ENCODE data around the gene CHST10. TPM values are rescaled to one million over a fixed set of nuclear protein-coding genes. Genes with fewer than 3 reads are reported as not detected.

The CHST10 gene
- total RNA-seq, 1 donor from 2014 or later: 25.0 TPM

DNA sequence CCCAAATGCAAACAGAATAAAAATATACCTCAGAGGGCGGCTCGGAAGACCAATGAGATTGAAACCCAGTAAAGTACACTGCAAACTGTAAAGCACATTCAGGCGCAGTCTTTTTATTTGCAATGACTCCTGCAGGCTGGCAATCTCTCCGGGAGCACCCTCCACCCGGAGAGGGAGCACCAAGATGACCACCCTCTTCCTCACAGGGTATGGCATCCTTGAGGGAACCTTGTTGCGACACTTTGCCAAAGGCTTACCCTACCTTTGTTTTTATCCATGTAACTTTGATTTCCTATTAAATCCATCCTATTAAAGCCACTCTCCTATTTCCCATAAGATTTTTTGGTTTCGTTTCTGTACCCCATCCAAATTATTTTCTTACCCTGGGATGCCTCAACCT is 16.2 kb downstream of the CHST10 start:
- no peak overlapping the region for H3K4me3 Mint-ChIP-seq (ENCODE audit: unreplicated experiment)
- peaks cover 3% of the 10 kb centered on the region for H3K36me3 Mint-ChIP-seq (ENCODE audit: unreplicated experiment)
- H3K4me1 Mint-ChIP-seq (ENCODE audit: low read depth, unreplicated experiment): peaks cover 4% of the 10 kb centered on the region

DNA sequence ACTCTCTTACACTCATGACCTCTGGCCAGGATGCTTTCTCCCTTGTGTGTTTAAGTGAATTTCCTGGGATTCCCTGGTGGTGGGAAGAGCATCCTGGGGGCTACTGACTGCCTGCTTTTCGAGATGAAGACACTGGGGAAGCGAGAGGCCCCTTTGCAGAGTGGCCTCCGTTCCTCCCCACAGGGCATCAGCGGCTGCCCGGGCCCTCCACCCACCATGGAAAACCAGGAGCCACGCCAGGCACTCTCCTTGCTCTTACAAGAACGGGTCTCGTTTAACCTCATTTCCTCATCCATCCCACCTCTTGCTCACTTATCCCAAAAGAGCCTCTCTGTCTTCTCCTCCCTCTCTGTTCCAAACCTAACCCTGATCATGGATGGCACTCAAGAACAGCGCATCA is 17.8 kb downstream of the CHST10 start:
- TF ChIP-seq, protein P1, sequence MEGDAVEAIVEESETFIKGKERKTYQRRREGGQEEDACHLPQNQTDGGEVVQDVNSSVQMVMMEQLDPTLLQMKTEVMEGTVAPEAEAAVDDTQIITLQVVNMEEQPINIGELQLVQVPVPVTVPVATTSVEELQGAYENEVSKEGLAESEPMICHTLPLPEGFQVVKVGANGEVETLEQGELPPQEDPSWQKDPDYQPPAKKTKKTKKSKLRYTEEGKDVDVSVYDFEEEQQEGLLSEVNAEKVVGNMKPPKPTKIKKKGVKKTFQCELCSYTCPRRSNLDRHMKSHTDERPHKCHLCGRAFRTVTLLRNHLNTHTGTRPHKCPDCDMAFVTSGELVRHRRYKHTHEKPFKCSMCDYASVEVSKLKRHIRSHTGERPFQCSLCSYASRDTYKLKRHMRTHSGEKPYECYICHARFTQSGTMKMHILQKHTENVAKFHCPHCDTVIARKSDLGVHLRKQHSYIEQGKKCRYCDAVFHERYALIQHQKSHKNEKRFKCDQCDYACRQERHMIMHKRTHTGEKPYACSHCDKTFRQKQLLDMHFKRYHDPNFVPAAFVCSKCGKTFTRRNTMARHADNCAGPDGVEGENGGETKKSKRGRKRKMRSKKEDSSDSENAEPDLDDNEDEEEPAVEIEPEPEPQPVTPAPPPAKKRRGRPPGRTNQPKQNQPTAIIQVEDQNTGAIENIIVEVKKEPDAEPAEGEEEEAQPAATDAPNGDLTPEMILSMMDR (IDR thresholded peaks at IDR 0.05; ENCODE audit: partially characterized antibody, unreplicated experiment): no peak
- peaks cover 4% of the 10 kb centered on the region for H3K4me1 Mint-ChIP-seq (ENCODE audit: low read depth, unreplicated experiment)
- H3K27me3 Mint-ChIP-seq (ENCODE audit: unreplicated experiment): peaks cover 5% of the 10 kb centered on the region
- H3K4me3 Mint-ChIP-seq (ENCODE audit: unreplicated experiment): no peak overlapping the region
- H3K27ac Mint-ChIP-seq (ENCODE audit: unreplicated experiment): no peak overlapping the region
- H3K9me3 Mint-ChIP-seq (ENCODE audit: unreplicated experiment): no peaks in the 10 kb centered on the region
- no peak for DNase-seq
- H3K36me3 Mint-ChIP-seq (ENCODE audit: unreplicated experiment): peaks cover 3% of the 10 kb centered on the region

More for the DNA sequence above, 16.2 kb downstream of the CHST10 start:
- TF ChIP-seq, protein P1 (IDR thresholded peaks at IDR 0.05; ENCODE audit: partially characterized antibody, unreplicated experiment): no peak
- peaks cover 2% of the 10 kb centered on the region for H3K27me3 Mint-ChIP-seq (ENCODE audit: unreplicated experiment)
- no peak for DNase-seq
- no peak overlapping the region for H3K27ac Mint-ChIP-seq (ENCODE audit: unreplicated experiment)
- no peaks in the 10 kb centered on the region for H3K9me3 Mint-ChIP-seq (ENCODE audit: unreplicated experiment)

DNA sequence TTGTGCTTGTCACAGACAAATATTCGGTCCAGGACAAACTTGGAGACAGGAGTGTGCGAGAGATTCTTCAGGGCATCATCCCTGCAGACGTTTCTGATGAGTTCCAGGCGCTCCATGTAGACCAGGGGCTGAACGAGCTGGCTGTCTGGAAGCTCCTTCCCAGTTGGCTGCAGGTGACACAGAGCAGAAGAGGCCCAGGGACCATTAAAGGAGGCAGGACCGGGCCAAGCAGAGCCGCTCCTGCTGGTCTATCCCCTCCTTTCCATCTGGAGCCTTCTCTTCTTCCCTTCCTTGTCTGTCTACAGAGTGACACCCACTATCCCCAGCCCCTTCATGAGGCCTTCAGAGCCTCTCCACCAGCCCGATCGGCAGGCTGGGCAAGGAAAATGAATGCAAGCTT is 19.5 kb downstream of the CHST10 start:
- no peaks in the 10 kb centered on the region for H3K9me3 Mint-ChIP-seq (ENCODE audit: unreplicated experiment)
- H3K4me1 Mint-ChIP-seq (ENCODE audit: low read depth, unreplicated experiment): peaks cover 4% of the 10 kb centered on the region
- H3K36me3 Mint-ChIP-seq (ENCODE audit: unreplicated experiment): peaks cover 3% of the 10 kb centered on the region
- H3K27ac Mint-ChIP-seq (ENCODE audit: unreplicated experiment): no peak overlapping the region
- peaks cover 6% of the 10 kb centered on the region for H3K27me3 Mint-ChIP-seq (ENCODE audit: unreplicated experiment)
- H3K4me3 Mint-ChIP-seq (ENCODE audit: unreplicated experiment): no peak overlapping the region
- DNase-seq: no peak
- TF ChIP-seq, protein P1 (IDR thresholded peaks at IDR 0.05; ENCODE audit: partially characterized antibody, unreplicated experiment): no peak

DNA sequence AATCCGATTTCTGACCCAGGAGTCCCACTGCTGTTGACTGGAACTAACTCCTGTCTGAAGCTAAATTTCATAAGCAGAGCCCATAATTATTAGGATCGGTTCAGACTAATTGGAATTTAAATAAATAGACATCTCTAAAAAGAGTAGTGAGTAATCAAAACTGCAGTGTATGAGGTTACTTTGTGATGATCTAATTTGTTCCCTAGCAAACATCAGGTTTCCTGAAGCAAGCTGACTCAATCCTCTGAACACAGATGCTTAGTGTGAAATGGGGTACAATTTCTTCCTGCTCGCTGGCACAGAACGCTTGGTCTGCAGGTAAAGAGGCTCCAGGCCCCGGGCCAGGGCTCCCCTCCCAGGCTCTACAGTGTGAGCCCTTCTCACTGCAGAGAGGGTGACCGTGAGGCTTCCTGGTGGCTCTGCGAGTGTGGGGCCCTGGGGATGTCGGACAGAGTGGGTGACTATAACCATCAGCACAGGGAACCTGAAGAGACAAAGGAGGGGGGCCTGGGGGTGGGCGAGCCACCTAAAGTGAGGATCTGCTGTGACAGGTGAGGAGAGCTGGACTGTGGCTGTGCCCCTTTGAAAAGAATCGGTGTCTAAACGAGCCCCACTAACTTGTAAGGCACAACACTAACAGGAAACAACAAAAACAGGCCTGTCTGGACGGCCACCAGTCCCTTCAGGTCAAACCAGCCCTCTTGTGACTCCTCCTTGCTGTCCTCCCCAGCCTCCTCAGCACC is 20.2 kb downstream of the CHST10 start:
- Mint-ChIP-seq H3K4me3 (ENCODE audit: unreplicated experiment) (no peak overlapping the region), H3K9me3 (ENCODE audit: unreplicated experiment) (no peaks in the 10 kb centered on the region), H3K36me3 (ENCODE audit: unreplicated experiment) (peaks cover 3% of the 10 kb centered on the region), H3K27ac (ENCODE audit: unreplicated experiment) (no peak overlapping the region), H3K27me3 (ENCODE audit: unreplicated experiment) (peaks cover 6% of the 10 kb centered on the region), H3K4me1 (ENCODE audit: low read depth, unreplicated experiment) (peaks cover 4% of the 10 kb centered on the region)
- TF ChIP-seq, protein P1 (IDR thresholded peaks at IDR 0.05; ENCODE audit: partially characterized antibody, unreplicated experiment): no peak
- DNase-seq: no peak

DNA sequence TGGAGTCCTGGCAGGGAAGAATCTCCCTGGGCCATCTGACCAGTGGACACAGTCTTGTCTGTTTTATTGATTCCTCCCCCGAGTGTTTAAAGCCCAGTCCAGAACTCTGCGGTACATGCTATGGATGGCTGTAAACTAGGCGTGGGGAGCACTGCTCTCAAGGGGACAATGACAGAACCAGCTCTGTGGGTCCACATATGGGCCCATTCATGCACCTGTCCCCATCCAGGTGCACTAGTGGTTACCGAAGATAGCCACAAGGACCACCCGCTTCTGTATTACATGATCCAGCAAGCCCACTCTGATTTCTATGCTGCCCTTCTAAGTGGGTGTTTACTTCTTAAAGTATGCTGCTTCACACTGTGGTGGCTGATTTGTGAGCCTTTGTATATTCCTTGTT is 21.0 kb downstream of the CHST10 start:
- no peak for DNase-seq
- Mint-ChIP-seq H3K27ac (ENCODE audit: unreplicated experiment) (no peak overlapping the region), H3K4me3 (ENCODE audit: unreplicated experiment) (no peak overlapping the region), H3K36me3 (ENCODE audit: unreplicated experiment) (peaks cover 3% of the 10 kb centered on the region), H3K27me3 (ENCODE audit: unreplicated experiment) (peaks cover 6% of the 10 kb centered on the region), H3K9me3 (ENCODE audit: unreplicated experiment) (no peaks in the 10 kb centered on the region), H3K4me1 (ENCODE audit: low read depth, unreplicated experiment) (peaks cover 4% of the 10 kb centered on the region)
- TF ChIP-seq, protein P1 (IDR thresholded peaks at IDR 0.05; ENCODE audit: partially characterized antibody, unreplicated experiment): no peak
